ENCODE data around the gene IVD. TPM values are rescaled to one million over a fixed set of nuclear protein-coding genes. Genes with fewer than 3 reads are reported as not detected.

Gene IVD
- total and polyA plus RNA-seq, 2 of the 4 experiments (the other 2 are of a cell fraction), result 31.7 to 41.1 TPM

- no peak overlapping the region for H2AK5ac ChIP-seq (ENCODE audit: low read depth, low read length)
- no peak overlapping the region for H4K91ac ChIP-seq (ENCODE audit: insufficient read depth, low read depth, low read length)
- peak overlapping the region; percentile 24 for H3K4me3 ChIP-seq (ENCODE audit: insufficient read depth, low read depth, low read length)
- H2BK15ac ChIP-seq (ENCODE audit: low read depth, low read length), result no peak overlapping the region; the same call in 2 of the 3 replicates
- H2BK20ac ChIP-seq (ENCODE audit: low read depth, low read length), result no peak overlapping the region
- H3K9me1 ChIP-seq (ENCODE audit: insufficient read depth, low read length), result peaks cover 4% of the 10 kb centered on the region; the same call in 1 of the 2 replicates
- H2BK5ac ChIP-seq (ENCODE audit: low read depth, low read length, poor library complexity, severe bottlenecking), result no peak overlapping the region
- ATAC-seq (ENCODE audit: low read depth), result no peak
- peaks cover 14% of the 10 kb centered on the region for H3K4me1 ChIP-seq (ENCODE audit: control insufficient read depth, insufficient read depth, low read length)
- intact Hi-C loops (cut with micrococcal nuclease) (no loop called here), dilution Hi-C loops (cut with HindIII; ENCODE audit: low sequenced_read_pairs, unreplicated experiment) (no loop called here), in situ Hi-C loops (cut with MboI; ENCODE audit: low sequenced_read_pairs) (no loop called here)
- no peaks in the 10 kb centered on the region for H3K9me3 ChIP-seq (ENCODE audit: control insufficient read depth, insufficient read depth, low read length)
- no peak overlapping the region for H3K14ac ChIP-seq (replicated peaks; ENCODE audit: low read depth, low read length)
- no peaks in the 10 kb centered on the region for H3K36me3 ChIP-seq (ENCODE audit: control insufficient read depth, insufficient read depth, low read length)
- H3K4me2 ChIP-seq (ENCODE audit: low read depth, low read length), result peak overlapping the region; percentile 82
- no peak for TF ChIP-seq MXI1 (IDR thresholded peaks at IDR 0.05; ENCODE audit: borderline replicate concordance, low read depth, low read length)
- no peak for TF ChIP-seq POLR2A (IDR thresholded peaks at IDR 0.05; ENCODE audit: low read depth, low read length)
- TF ChIP-seq SMC3 (IDR thresholded peaks at IDR 0.05; ENCODE audit: low read depth, low read length), result no peak
- no peak for TF ChIP-seq MAZ (IDR thresholded peaks at IDR 0.05; ENCODE audit: borderline replicate concordance, low read depth, low read length)
- TF ChIP-seq RCOR1 (IDR thresholded peaks at IDR 0.05; ENCODE audit: insufficient replicate concordance, low read length), result no peak
- TF ChIP-seq CHD1 (IDR thresholded peaks at IDR 0.05; ENCODE audit: low read depth, low read length), result no peak
- H3K27me3 ChIP-seq (ENCODE audit: control insufficient read depth, insufficient read depth, low read length), result peaks cover 77% of the 10 kb centered on the region
- ChIA-PET CTCF (interaction anchor here (0.8 kb wide), 1 partner anchor 92 kb away, joined by 3 read pairs; no protein-coding TSS in a partner anchor), POLR2A (ENCODE audit: unreplicated experiment) (no interaction called here)
- H3K4ac ChIP-seq (ENCODE audit: low read depth, low read length), result no peak overlapping the region
- 0 out of 4 replicates have a peak overlapping the region, but pooled peaks of 1 of the 2 experiments have one; percentile 30 for H4K8ac ChIP-seq (ENCODE audit: low read depth in 2 of 2, low read length in 2 of 2)
- H2AK9ac ChIP-seq (replicated peaks; ENCODE audit: low read depth, low read length, poor library complexity), result no peak overlapping the region
- no peak overlapping the region for H3K56ac ChIP-seq (ENCODE audit: extremely low read depth, insufficient read depth, low read length)
- H3K18ac ChIP-seq (ENCODE audit: low read depth, low read length), result no peak overlapping the region; the same call in 1 of the 2 replicates
- no peak overlapping the region for H2BK120ac ChIP-seq (ENCODE audit: low read depth, low read length)
- H3K23ac ChIP-seq (ENCODE audit: low read depth, low read length), result peak overlapping the region; percentile 19; the same call in 1 of the 2 replicates
- H3K27ac ChIP-seq (ENCODE audit: insufficient read depth, low read length), result no peak overlapping the region
- H4K20me1 ChIP-seq (ENCODE audit: insufficient read depth, low read length), result no peaks in the 10 kb centered on the region
- 0% methylated on average over 3 of the region's 39 CpGs; no CpG with 5 or more reads in 1 of the 2 experiments for WGBS, 2 experiments (ENCODE audit: extremely low coverage in 2 of 2, insufficient read length in 1 of 2)
- no peak overlapping the region for H4K5ac ChIP-seq (ENCODE audit: low read depth, low read length)
- no peak for DNase-seq
- BruUV-seq (replicated peaks), result no TSS peak
- no peaks in the 10 kb centered on the region for H3K79me1 ChIP-seq (ENCODE audit: low read depth in 1 of 2, low read length in 2 of 2)
- H2AFZ ChIP-seq (replicated peaks; ENCODE audit: low read length, poor library complexity), result peak overlapping the region; percentile 83
- no peak overlapping the region for H3K9ac ChIP-seq (ENCODE audit: low read depth, low read length)
Measured at GRCh38 chr15:40436116-40436891, 30.7 kb downstream of the IVD start.

All from IMR-90 (cell line).